GM19240 (cell line): ENCODE results near the gene ZNHIT2.

Experiments used
- DNase-seq: peaks from one replicate; pipeline ENCODE4 v3.0.0; 2011; ENCODE audit warnings: low spot score; ENCODE audit not compliant: insufficient read length

Gene ZNHIT2

DNA sequence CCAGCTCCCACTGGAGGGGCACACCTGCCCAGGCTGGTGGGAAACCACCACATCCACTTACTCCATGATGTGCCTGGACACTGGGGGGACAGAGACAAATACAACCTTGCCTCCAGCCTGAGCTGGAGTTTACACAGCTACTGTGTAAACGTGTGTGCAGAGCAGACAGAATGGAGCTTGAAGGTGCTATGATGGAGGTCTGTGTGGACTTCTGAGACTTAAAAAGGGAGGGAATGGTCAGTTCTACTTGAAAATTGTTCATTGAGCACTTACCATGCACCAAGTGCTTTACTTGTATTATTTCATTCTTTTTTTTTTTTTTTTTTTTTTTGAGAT is 44.9 kb downstream of the ZNHIT2 start:
- DNase-seq = no peak

DNA sequence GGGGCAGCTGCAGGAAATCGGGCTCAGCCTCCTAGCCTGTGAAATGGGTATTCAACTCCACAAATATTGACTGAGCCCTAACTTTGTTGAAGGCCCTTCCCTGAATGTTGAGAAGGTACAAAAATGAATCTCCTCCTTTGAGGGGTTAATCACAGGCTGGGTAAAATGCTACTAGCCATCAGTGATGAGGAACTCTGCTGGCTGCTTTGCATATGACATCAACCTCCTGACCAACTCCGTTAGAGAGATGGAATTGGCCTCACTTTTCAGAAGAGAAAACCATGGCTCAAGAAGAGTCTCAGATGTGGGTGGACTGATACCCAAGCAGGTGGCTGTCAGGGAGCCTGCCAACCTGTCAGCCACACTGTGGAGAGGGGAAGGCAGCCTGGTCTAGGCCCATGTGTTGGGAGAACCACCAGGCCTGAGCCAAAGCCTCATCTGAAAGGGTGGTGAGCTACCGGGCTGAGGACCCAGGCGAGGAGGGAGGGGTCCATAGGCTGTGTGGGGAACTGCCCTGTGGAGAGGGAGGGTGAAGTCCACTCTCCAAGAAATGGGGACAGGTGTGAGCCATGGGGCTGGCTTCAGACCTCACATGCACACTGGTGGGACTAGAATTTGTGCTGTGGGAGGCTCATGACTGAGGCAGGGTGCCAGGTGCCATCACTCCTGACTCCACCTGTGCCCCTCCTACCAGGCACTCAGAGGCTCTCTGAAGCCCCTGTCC is 45.4 kb downstream of the ZNHIT2 start:
- DNase-seq = no peak

DNA sequence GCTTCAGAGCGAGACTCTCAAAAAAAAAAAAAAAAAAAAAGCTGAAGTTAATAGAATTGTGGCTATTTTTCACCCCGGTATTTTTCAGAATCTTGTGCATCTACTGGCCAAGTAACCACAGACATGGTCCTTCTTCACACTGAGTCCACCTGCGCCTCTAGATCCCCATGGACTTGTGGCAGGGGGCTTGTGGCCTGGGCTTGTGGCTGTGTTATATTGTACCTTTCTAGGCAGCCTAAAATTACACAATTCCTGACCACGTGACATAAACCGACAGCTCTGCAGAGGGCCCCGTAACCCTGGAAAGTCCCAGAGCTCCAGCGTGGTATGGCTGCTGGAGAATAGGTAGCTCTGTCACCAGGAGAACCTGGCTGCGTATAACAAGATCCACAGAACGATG is 48.3 kb downstream of the ZNHIT2 start:
- DNase-seq = no peak

DNA sequence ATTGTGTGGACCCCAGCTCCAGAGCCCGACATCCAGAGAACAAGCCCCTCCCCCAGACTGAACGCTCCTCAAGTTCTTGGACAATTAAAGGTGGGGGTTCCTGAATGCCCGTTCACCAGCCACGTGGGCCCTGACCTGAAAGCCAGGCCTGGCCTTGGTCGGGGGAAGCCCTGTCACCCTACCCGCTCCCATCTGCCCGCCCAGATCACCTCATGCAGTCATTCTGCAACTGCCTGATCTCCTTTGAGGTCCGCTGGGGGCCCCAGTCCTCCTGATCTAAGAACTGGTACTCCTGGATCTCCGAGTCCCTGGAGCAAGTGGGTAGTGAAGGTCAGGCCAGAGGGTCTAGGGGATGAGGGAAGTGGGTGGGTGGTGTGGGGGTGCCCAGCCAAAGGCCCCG is 50.1 kb downstream of the ZNHIT2 start:
- no peak for DNase-seq

DNA sequence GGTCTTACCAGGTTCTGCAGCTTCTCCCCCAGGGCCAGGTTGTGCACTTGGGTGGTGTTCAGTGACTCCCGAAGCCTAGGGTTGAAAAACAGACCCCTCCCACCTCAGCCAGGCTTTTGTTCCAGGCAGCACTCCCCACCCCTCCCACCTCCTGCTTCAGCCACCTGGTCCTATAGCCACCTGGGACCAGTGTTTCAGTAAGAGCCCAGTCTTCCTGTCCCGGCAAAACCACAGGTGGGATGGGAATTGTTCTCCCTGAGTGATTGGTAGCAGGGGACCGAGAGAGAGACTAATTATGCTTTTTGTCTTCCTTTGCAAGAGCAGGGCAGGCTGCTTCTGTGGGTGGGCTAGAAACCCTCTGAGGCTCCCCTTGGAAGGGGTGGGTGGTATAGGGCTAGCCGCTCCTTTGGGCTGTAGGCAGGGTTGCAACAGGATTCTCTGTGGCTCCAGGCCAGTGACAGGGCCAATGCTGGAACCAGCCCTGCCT is 50.7 kb downstream of the ZNHIT2 start:
- no peak for DNase-seq
